NB4 (cell line): Measurements from ENCODE around the gene FCER2.

ENCODE experiments used
- DNase-seq: peaks from one replicate; pipeline ENCODE4 v3.0.0; 2010; ENCODE audit warnings: low read depth
- H3K4me3 ChIP-seq: one replicate; pipeline ENCODE4 v1.5.1; 2011; ENCODE audit warnings: mild to moderate bottlenecking, low read depth, low read length, moderate library complexity
- MYC ChIP-seq: IDR thresholded peaks from 2 replicates; pipeline ENCODE4 v1.6.1; 2011; ENCODE audit warnings: low read depth, low read length
- POLR2A ChIP-seq: IDR thresholded peaks from 2 replicates; pipeline ENCODE4 v1.6.1; 2011; ENCODE audit warnings: mild to moderate bottlenecking; ENCODE audit not compliant: insufficient read length; ENCODE audit errors: extremely low read depth
- TF ChIP-seq, protein P1 (sequence below): IDR thresholded peaks from 2 replicates; pipeline ENCODE4 v1.6.1; 2011; ENCODE audit warnings: low read depth, low read length
- TF ChIP-seq, protein P2 (sequence below): IDR thresholded peaks from one replicate; pipeline ENCODE4 v1.5.1; 2012; ENCODE audit warnings: low read depth, low read length

Gene FCER2

GRCh38 chr19:7681340-7682174, 20.4 kb downstream of the FCER2 start:
- DNase-seq, result peak; percentile 99
- TF ChIP-seq, protein P1, sequence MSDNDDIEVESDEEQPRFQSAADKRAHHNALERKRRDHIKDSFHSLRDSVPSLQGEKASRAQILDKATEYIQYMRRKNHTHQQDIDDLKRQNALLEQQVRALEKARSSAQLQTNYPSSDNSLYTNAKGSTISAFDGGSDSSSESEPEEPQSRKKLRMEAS, result peak; percentile 85
- no peak for TF ChIP-seq POLR2A
- peak; percentile 95 for TF ChIP-seq MYC
- TF ChIP-seq, protein P2, sequence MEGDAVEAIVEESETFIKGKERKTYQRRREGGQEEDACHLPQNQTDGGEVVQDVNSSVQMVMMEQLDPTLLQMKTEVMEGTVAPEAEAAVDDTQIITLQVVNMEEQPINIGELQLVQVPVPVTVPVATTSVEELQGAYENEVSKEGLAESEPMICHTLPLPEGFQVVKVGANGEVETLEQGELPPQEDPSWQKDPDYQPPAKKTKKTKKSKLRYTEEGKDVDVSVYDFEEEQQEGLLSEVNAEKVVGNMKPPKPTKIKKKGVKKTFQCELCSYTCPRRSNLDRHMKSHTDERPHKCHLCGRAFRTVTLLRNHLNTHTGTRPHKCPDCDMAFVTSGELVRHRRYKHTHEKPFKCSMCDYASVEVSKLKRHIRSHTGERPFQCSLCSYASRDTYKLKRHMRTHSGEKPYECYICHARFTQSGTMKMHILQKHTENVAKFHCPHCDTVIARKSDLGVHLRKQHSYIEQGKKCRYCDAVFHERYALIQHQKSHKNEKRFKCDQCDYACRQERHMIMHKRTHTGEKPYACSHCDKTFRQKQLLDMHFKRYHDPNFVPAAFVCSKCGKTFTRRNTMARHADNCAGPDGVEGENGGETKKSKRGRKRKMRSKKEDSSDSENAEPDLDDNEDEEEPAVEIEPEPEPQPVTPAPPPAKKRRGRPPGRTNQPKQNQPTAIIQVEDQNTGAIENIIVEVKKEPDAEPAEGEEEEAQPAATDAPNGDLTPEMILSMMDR, result peak; percentile 59

DNA sequence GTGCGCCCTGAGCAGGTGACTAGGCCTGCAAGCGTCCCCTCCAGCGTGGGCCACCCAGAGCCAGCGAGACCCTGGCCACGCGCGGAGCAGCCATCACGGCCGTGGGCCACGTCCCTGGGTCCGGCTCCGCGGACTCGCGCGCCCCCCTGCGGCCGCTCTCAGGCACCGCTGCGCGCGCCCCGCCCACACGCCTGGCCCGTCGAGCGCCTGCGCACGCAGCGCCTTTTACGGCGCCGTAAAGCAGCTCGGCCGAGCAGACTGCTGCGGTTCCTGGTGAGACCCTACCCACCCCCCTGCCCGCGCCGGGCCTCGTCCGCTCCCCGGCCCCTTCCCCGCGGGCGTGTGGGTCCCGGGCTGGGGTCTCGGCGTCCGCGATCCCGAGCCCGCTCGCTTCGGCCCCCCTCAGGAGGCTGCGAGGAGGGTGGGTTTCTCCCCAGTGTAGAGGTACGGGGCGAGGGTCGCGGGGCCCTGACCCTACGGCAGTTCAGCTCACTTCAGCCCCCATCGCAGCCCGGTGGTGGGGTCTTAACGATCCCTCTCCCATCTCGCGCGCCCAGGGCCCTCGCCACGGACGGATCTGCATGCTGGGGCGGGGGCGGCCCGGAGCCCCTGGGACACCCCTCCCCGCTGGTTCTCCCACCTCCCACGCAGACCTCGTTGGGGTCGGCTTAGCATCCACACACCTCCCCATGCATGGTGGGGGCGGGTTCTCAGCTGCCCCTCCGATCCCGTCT, 21.2 kb downstream of the FCER2 start, which contains the start of gene TRAPPC5:
Gene TRAPPC5 (plus strand): TSS at position 228 of the 734 bp plus-strand sequence. CDS start 1,421 bp downstream, outside the sequence.
- TF ChIP-seq, protein P1, result peak; percentile 83
- TF ChIP-seq POLR2A, result peak; percentile 65
- TF ChIP-seq MYC, result peak; percentile 91
- TF ChIP-seq, protein P2, result peak; percentile 39
- peak; percentile 91 for DNase-seq
- H3K4me3 ChIP-seq, result peak within 1 kb of the TSS; percentile 74

More at GRCh38 chr19:7681340-7682174, 20.4 kb downstream of the FCER2 start:
- peak overlapping the region; percentile 74 for H3K4me3 ChIP-seq

DNA sequence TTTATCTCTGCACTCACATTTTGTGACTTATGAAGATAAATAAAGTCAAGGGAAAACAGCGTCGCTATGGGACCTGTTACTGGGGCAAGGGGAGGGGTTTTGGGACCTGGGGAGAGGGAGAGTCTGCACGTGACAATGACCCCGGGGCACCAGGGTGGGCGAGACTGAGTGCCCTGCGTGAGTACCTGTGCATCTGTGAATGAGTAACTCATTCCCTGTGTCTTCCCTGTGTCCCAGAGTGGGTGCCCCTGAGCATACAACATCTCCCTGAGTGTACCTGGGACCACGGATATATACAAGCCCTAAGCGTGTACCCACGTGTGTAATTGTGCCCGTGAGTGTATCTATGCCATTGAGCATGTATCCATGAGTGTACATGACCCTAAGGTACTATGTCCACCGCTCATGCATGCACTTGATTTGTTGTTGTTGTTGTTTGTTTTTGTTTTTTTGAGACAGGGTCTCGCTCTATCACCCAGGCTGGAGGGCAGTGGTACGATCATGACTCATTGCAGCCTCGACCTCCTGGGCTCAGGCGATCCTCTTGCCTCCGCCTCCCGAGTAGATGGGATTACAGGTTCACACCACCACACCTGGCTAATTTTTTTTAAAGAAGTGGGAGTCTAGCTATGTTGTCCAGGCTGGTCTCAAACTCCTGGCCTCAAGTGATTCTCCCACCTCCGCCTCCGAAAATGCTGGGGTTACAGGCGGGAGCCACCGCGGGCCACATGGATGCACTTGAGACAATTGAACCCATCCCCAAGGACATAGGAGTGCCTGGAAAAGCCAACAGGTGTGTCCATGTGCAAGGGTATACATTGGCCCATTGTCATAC, 21.9 kb downstream of the FCER2 start:
- no peak for DNase-seq
- peak overlapping the region; percentile 34 for H3K4me3 ChIP-seq
- TF ChIP-seq MYC (no peak), POLR2A (no peak)
- TF ChIP-seq, protein P1, result no peak
- TF ChIP-seq, protein P2, result no peak

DNA sequence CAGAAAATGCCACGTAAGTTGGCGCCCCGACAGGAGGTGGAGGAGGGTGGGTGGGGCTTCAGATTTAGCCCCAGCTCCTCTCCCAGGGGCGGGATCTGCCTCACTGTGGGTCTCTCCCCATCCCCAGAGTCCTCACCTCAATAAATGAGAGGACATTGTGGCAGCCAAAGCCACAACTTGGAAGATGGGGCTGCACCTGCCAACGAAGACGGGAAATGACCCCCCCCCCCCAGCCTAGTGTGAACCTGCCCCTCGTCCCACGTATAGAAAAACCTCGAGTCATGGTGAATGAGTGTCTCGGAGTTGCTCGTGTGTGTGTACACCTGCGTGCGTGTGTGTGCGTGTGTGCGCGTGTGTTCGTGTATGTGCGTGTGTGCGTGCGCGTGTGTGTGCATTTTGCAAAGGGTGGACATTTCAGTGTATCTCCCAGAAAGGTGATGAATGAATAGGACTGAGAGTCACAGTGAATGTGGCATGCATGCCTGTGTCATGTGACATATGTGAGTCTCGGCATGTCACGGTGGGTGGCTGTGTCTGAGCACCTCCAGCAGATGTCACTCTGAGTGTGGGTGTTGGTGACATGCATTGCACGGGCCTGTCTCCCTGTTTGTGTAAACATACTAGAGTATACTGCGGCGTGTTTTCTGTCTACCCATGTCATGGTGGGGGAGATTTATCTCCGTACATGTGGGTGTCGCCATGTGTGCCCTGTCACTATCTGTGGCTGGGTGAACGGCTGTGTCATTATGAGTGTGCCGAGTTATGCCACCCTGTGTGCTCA, 22.8 kb downstream of the FCER2 start:
- peak; percentile 53 for DNase-seq
- H3K4me3 ChIP-seq, result no peak overlapping the region
- TF ChIP-seq, protein P1, result peak; percentile 49
- TF ChIP-seq POLR2A, result no peak
- TF ChIP-seq, protein P2, result peak; percentile 36
- TF ChIP-seq MYC, result no peak
